ENCODE measurements around the gene RAD21L1.

- TF ChIP-seq CTCF (IDR thresholded peaks at IDR 0.05; ENCODE audit: insufficient read depth, low read length, poor library complexity, severe bottlenecking) (no peak), EZH2phosphoT487 (conservative IDR thresholded peaks at IDR 0.05; ENCODE audit: low read length) (no peak)
Observed at GRCh38 chr20:1275919-1276318, 50.1 kb downstream of the RAD21L1 start.
